ENCODE measurements around the gene SMC1B. TPM values are rescaled to one million over a fixed set of nuclear protein-coding genes. Genes with fewer than 3 reads are reported as not detected.

The SMC1B gene
- total and polyA plus RNA-seq, 5 donors from 2014 or later = not detected

DNA sequence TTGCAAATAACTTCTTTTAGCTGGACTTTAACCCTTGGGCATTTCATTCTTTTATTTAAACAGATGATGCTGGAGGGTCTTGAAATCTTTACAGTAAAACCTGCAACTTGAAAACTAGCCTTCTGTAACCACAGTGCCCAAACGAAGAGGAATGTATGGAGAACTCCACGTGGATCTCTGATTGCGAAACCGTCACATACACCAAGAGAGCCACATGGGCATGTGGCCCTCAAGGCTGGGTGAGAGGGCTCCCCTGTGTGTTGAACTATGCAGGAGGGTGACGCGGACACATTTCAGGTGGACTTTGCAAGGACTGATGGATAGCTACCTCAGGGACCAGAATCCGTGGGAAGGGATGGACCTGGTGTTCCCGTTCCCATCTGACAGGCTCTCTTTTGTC is 73.1 kb downstream of the SMC1B start:
- Mint-ChIP-seq H3K36me3 (peaks cover 42% of the 10 kb centered on the region), H3K27ac (peak overlapping the region in 2 of 3 donors; percentile 51 to 89), H3K4me3 (no peak overlapping the region), H3K4me1 (peaks cover 5 to 20% (median 6%) of the 10 kb centered on the region in 4 donors), H3K9me3 (no peaks in the 10 kb centered on the region), H3K27me3 (no peaks in the 10 kb centered on the region)
- Histone ChIP-seq H3K36me3 (ENCODE audit: control insufficient read depth, insufficient read depth, low read length) (peaks cover 69% of the 10 kb centered on the region), H3K4me3 (ENCODE audit: low read depth, low read length) (no peak overlapping the region), H3K27ac (ENCODE audit: insufficient read depth, low read length, poor library complexity, severe bottlenecking) (no peak overlapping the region), H3K9me3 (ENCODE audit: control insufficient read depth in 2 of 2, low read length in 2 of 2) (no peaks in the 10 kb centered on the region), H3K27me3 (ENCODE audit: control insufficient read depth, insufficient read depth, low read length) (no peaks in the 10 kb centered on the region), H3K4me1 (ENCODE audit: control insufficient read depth, insufficient read depth, low read length, poor library complexity, severe bottlenecking) (no peaks in the 10 kb centered on the region)
- DNase-seq (no peak), ATAC-seq (ENCODE audit: low read depth in 2 of 2) (no peak)

DNA sequence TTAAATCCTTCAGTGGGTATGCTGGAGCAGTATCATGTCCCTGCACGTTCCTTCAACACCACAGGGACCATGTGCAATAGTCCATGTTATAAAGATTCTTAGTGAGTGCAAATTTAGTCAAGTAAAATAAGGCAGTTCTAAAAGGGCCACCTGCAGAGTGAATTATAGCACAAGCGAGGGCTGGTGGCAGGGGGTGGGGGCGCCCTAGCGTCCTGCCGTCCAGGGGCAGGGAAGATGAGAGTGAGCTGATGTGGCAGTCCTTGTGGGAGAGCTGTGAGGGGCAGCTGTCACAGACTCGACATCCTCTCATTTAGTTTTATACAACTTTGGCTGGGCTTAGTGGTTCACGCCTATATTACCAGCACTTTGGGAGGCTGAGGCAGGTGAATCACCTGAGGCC is 74.6 kb downstream of the SMC1B start:
- Histone ChIP-seq H3K36me3 (ENCODE audit: control insufficient read depth, insufficient read depth, low read length) (peaks cover 75% of the 10 kb centered on the region), H3K4me3 (ENCODE audit: low read depth, low read length) (no peak overlapping the region), H3K27ac (ENCODE audit: insufficient read depth, low read length, poor library complexity, severe bottlenecking) (no peak overlapping the region), H3K27me3 (ENCODE audit: control insufficient read depth, insufficient read depth, low read length) (no peaks in the 10 kb centered on the region), H3K9me3 (ENCODE audit: control insufficient read depth in 2 of 2, low read length in 2 of 2) (no peaks in the 10 kb centered on the region), H3K4me1 (ENCODE audit: control insufficient read depth, insufficient read depth, low read length, poor library complexity, severe bottlenecking) (no peaks in the 10 kb centered on the region)
- no peak for DNase-seq
- Mint-ChIP-seq H3K4me1 (peaks cover 5 to 20% (median 6%) of the 10 kb centered on the region in 4 donors), H3K27me3 (no peaks in the 10 kb centered on the region), H3K9me3 (no peaks in the 10 kb centered on the region), H3K27ac (peak overlapping the region in 1 of 3 donors; percentile 85), H3K36me3 (peaks cover 43% of the 10 kb centered on the region), H3K4me3 (no peak overlapping the region)
- no peak for ATAC-seq (ENCODE audit: low read depth in 2 of 2)

DNA sequence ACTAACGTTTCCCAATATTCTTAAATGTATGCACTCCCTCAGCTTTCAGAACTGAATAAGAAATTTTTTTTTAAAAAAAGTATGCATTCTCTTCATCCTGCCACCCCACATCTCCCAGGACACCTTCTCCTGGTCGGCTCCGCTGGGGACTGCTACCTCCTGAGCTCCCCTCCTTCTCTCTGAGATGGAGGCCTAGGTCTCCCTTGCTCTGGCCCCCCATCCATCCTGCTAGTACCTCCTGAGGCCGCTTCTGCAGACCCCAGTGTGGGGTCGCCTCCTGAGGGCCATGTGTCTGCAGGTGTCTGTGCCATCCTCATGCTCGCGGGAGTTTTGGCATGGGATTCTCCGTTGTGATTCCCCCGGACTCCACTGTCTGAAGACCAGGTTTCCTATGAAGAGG is 75.9 kb downstream of the SMC1B start:
- H3K36me3 Mint-ChIP-seq = peaks cover 43% of the 10 kb centered on the region
- DNase-seq (no peak), ATAC-seq (ENCODE audit: low read depth in 2 of 2) (no peak)
- H3K27me3 ChIP-seq (ENCODE audit: control insufficient read depth, insufficient read depth, low read length) = no peaks in the 10 kb centered on the region
- no peaks in the 10 kb centered on the region for H3K27me3 Mint-ChIP-seq
- H3K27ac ChIP-seq (ENCODE audit: insufficient read depth, low read length, poor library complexity, severe bottlenecking) = no peak overlapping the region
- no peak overlapping the region for H3K4me3 ChIP-seq (ENCODE audit: low read depth, low read length)
- H3K9me3 ChIP-seq (ENCODE audit: control insufficient read depth in 2 of 2, low read length in 2 of 2) = no peaks in the 10 kb centered on the region
- H3K27ac Mint-ChIP-seq = peak overlapping the region in 2 of 3 donors; percentile 87 to 88
- H3K9me3 Mint-ChIP-seq = no peaks in the 10 kb centered on the region
- no peak overlapping the region for H3K4me3 Mint-ChIP-seq
- no peaks in the 10 kb centered on the region for H3K4me1 ChIP-seq (ENCODE audit: control insufficient read depth, insufficient read depth, low read length, poor library complexity, severe bottlenecking)
- peaks cover 5 to 20% (median 6%) of the 10 kb centered on the region in 4 donors for H3K4me1 Mint-ChIP-seq
- H3K36me3 ChIP-seq (ENCODE audit: control insufficient read depth, insufficient read depth, low read length) = peaks cover 80% of the 10 kb centered on the region

DNA sequence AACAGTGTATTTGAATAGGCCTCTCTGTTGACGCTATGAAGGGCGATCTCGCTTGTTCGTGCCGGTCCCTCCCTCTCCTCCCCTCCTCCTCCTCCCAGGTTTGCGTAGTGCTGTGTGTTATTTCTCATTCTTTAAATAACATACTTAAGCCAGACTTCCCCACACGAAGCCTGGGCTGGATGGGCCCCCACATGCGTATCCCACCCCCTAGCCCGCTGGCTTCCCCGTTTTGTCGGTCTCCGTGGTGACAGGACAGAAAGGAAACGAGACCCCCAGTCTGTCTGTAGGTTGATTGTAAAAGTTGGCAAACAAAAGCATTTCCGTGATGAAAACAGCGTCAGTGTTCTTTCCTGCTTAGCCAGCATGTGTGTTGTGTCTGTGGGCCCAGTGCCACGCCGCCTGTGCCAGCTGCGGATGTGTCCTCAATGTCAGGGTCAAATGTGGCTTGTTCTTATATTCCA is 76.4 kb downstream of the SMC1B start:
- no peak overlapping the region for H3K4me3 ChIP-seq (ENCODE audit: low read depth, low read length)
- no peaks in the 10 kb centered on the region for H3K27me3 ChIP-seq (ENCODE audit: control insufficient read depth, insufficient read depth, low read length)
- DNase-seq (peak in 1 of 3 donors; percentile 34), ATAC-seq (ENCODE audit: low read depth in 2 of 2) (no peak)
- peak overlapping the region in 1 of 4 donors; percentile 52 for H3K4me3 Mint-ChIP-seq
- peaks cover 5 to 20% (median 7%) of the 10 kb centered on the region in 4 donors for H3K4me1 Mint-ChIP-seq
- peak overlapping the region; percentile 7 to 88 (median 87) for H3K27ac Mint-ChIP-seq
- no peaks in the 10 kb centered on the region for H3K27me3 Mint-ChIP-seq
- H3K36me3 ChIP-seq (ENCODE audit: control insufficient read depth, insufficient read depth, low read length) = peaks cover 81% of the 10 kb centered on the region
- H3K36me3 Mint-ChIP-seq = peaks cover 43% of the 10 kb centered on the region
- no peaks in the 10 kb centered on the region for H3K9me3 ChIP-seq (ENCODE audit: control insufficient read depth in 2 of 2, low read length in 2 of 2)
- no peaks in the 10 kb centered on the region for H3K4me1 ChIP-seq (ENCODE audit: control insufficient read depth, insufficient read depth, low read length, poor library complexity, severe bottlenecking)
- H3K9me3 Mint-ChIP-seq = no peaks in the 10 kb centered on the region
- no peak overlapping the region for H3K27ac ChIP-seq (ENCODE audit: insufficient read depth, low read length, poor library complexity, severe bottlenecking)

DNA sequence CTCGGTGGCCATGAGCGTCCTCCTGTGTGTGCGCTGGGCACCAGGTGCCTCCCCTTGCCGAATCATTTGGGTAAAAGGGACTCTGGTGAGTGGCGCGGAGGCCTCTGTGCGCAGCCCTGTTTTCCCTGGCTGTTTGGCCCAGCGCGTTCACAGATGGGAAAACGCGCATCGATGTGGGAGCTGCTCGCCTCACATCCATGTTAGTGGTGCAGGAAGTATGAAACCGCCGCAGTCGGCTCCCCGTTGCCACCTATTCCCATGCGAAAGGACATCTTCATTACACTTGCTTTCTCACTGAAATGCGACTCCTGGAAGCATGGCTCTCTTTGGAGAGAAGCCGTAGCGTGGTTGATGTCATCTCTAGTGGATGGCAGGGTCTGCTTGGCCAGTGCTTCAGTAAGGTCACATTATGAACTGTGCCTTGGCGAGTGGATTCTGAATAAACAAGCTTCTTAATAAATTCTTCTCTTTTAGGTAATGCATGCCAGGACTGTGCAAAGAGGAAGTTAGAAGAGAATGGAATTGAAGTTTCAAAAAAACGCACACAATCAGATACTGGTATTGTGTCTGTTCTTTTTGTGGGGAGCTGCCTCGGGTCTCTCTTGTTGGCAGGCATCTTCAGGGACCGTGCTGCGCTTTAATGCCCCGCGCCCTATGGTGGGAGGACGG is 77.4 kb downstream of the SMC1B start:
- H3K27me3 Mint-ChIP-seq = no peaks in the 10 kb centered on the region
- H3K4me1 ChIP-seq (ENCODE audit: control insufficient read depth, insufficient read depth, low read length, poor library complexity, severe bottlenecking) = no peaks in the 10 kb centered on the region
- H3K27me3 ChIP-seq (ENCODE audit: control insufficient read depth, insufficient read depth, low read length) = no peaks in the 10 kb centered on the region
- peaks cover 0 to 11% (median 4%) of the 10 kb centered on the region in 4 donors for H3K4me1 Mint-ChIP-seq
- no peaks in the 10 kb centered on the region for H3K9me3 Mint-ChIP-seq
- no peaks in the 10 kb centered on the region for H3K9me3 ChIP-seq (ENCODE audit: control insufficient read depth in 2 of 2, low read length in 2 of 2)
- peak overlapping the region in 2 of 3 donors; percentile 43 to 88 for H3K27ac Mint-ChIP-seq
- DNase-seq (no peak), ATAC-seq (ENCODE audit: low read depth in 2 of 2) (no peak)
- peaks cover 36% of the 10 kb centered on the region for H3K36me3 Mint-ChIP-seq
- no peak overlapping the region for H3K4me3 ChIP-seq (ENCODE audit: low read depth, low read length)
- no peak overlapping the region for H3K27ac ChIP-seq (ENCODE audit: insufficient read depth, low read length, poor library complexity, severe bottlenecking)
- peaks cover 81% of the 10 kb centered on the region for H3K36me3 ChIP-seq (ENCODE audit: control insufficient read depth, insufficient read depth, low read length)
- no peak overlapping the region for H3K4me3 Mint-ChIP-seq

DNA sequence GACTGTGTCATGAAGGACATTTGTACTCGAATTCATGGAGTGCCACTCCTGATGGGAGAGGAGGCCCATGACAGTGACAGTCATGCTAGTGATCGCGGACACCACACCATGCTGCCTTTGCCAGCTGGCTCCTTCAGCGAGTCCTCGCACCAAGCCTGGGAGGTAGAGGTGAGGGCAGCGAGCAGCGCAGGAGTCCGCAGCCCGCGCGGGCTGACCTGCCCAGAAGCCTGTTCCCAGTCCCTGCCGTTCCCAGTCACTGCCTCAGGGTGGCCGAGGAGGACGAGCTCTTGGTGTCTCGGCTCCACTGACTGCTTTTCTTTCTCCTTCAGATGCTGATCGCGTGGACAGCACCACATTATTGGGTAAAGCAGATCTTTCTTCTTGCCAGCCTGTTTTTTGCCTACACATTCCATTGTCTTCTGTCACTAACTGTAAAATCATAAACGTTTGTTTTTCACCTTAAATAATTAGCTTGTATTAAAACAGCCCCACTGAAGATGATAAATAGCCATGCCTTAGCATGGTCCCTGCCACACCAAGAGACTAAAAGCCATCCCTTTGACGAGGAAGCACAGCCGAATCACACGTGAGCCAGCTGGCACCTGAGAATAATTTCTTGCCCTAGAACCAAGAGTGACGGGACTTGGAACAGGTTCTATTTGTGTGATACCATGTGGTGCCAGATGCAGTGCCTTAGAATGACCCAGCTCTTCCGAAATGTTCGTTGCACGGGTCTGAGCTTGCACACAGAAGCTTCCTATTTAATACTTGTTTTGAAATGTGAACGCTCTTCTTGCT is 78.2 kb downstream of the SMC1B start:
- ATAC-seq (ENCODE audit: low read depth in 2 of 2) (no peak), DNase-seq (no peak)
- Mint-ChIP-seq H3K9me3 (no peaks in the 10 kb centered on the region), H3K27ac (peak overlapping the region in 1 of 3 donors; percentile 18), H3K4me3 (no peak overlapping the region), H3K27me3 (no peaks in the 10 kb centered on the region), H3K36me3 (peaks cover 39% of the 10 kb centered on the region), H3K4me1 (peaks cover 0 to 8% (median 3%) of the 10 kb centered on the region in 4 donors)
- H3K4me3 ChIP-seq (ENCODE audit: low read depth, low read length) = no peak overlapping the region
- no peaks in the 10 kb centered on the region for H3K4me1 ChIP-seq (ENCODE audit: control insufficient read depth, insufficient read depth, low read length, poor library complexity, severe bottlenecking)
- no peaks in the 10 kb centered on the region for H3K27me3 ChIP-seq (ENCODE audit: control insufficient read depth, insufficient read depth, low read length)
- H3K36me3 ChIP-seq (ENCODE audit: control insufficient read depth, insufficient read depth, low read length) = peaks cover 83% of the 10 kb centered on the region
- H3K9me3 ChIP-seq (ENCODE audit: control insufficient read depth in 2 of 2, low read length in 2 of 2) = no peaks in the 10 kb centered on the region
- no peak overlapping the region for H3K27ac ChIP-seq (ENCODE audit: insufficient read depth, low read length, poor library complexity, severe bottlenecking)

DNA sequence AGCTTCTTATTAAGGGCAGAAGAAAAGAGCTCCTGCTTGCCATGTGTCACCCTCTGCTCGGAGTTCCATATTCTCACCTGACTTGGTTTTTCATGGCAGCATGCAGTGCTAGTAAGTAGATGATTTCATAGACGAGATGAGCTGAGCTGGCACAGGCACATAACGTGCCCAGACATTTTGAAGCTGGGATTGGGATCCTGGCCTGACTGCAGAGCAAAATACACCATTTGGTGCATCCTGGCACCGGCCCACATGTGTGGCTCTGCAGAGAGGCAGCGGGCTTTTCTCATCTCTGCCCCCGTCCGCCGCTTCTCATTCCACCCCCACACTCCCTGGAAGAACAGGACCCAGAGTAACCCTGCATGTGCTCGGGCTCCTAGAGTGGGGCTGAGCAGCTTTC is 78.9 kb downstream of the SMC1B start:
- no peaks in the 10 kb centered on the region for H3K4me1 ChIP-seq (ENCODE audit: control insufficient read depth, insufficient read depth, low read length, poor library complexity, severe bottlenecking)
- H3K9me3 ChIP-seq (ENCODE audit: control insufficient read depth in 2 of 2, low read length in 2 of 2) = no peaks in the 10 kb centered on the region
- peaks cover 39% of the 10 kb centered on the region for H3K36me3 Mint-ChIP-seq
- no peak overlapping the region for H3K4me3 ChIP-seq (ENCODE audit: low read depth, low read length)
- no peaks in the 10 kb centered on the region for H3K9me3 Mint-ChIP-seq
- H3K4me3 Mint-ChIP-seq = no peak overlapping the region
- H3K27me3 ChIP-seq (ENCODE audit: control insufficient read depth, insufficient read depth, low read length) = no peaks in the 10 kb centered on the region
- peaks cover 0 to 8% (median 3%) of the 10 kb centered on the region in 4 donors for H3K4me1 Mint-ChIP-seq
- no peak for ATAC-seq (ENCODE audit: low read depth in 2 of 2)
- H3K36me3 ChIP-seq (ENCODE audit: control insufficient read depth, insufficient read depth, low read length) = peaks cover 82% of the 10 kb centered on the region
- H3K27ac Mint-ChIP-seq = peak overlapping the region in 2 of 3 donors; percentile 44 to 49
- DNase-seq = no peak
- H3K27me3 Mint-ChIP-seq = no peaks in the 10 kb centered on the region
- no peak overlapping the region for H3K27ac ChIP-seq (ENCODE audit: insufficient read depth, low read length, poor library complexity, severe bottlenecking)
